K562 (cell line): ENCODE measurements around the gene SLC22A8. TPM values are rescaled to one million over a fixed set of nuclear protein-coding genes. Genes with fewer than 3 reads are reported as not detected.

Experiments used
- BMI1 ChIP-seq: fragments of 150-350 bp; IDR thresholded peaks from 2 replicates; pipeline ENCODE4 v1.6.1; 2014; ENCODE audit warnings: low read length
- ID3 ChIP-seq, 2 experiments: fragments of 250-450 bp in 1 of 2; fragments of 450-650 bp in 1 of 2; sonication (Bioruptor Pico) in 1 of 2; IDR thresholded peaks; 2 replicates each; pipeline versions ENCODE4 v1.6.1 to v1.8.0; 2016 to 2021; ENCODE audit warnings: mild to moderate bottlenecking in 2 of 2, moderate library complexity in 2 of 2, missing compliant biosample characterization in 1 of 2, missing genetic modification characterization in 1 of 2
- MYC ChIP-seq, 2 experiments: fragments of 250-450 bp in 1 of 2; sonication (Bioruptor Pico) in 1 of 2; IDR thresholded peaks; 2 replicates each; pipeline versions ENCODE4 v1.5.1 to v1.6.1; 2012 to 2021; ENCODE audit warnings: low read depth in 2 of 2, borderline replicate concordance in 1 of 2, improper control_type of control experiment in 1 of 2, low read length in 1 of 2, mild to moderate bottlenecking in 1 of 2, moderate library complexity in 1 of 2
- NCOA4 ChIP-seq: fragments of 450-650 bp; IDR thresholded peaks from 2 replicates; pipeline ENCODE4 v1.6.1; 2018; ENCODE audit warnings: mild to moderate bottlenecking; ENCODE audit not compliant: partially characterized antibody
- NFYB ChIP-seq: IDR thresholded peaks from 2 replicates; pipeline ENCODE4 v1.6.1; 2011; ENCODE audit warnings: mild to moderate bottlenecking, moderate library complexity; ENCODE audit not compliant: insufficient read length; ENCODE audit errors: extremely low read depth
- NR0B1 ChIP-seq: fragments of 450-650 bp; IDR thresholded peaks from one replicate; pipeline ENCODE4 v1.6.1; 2018; ENCODE audit warnings: mild to moderate bottlenecking, moderate library complexity; ENCODE audit not compliant: partially characterized antibody
- RREB1 ChIP-seq: fragments of 250-450 bp; sonication (Bioruptor Pico); IDR thresholded peaks from 2 replicates; pipeline ENCODE4 v1.4.0; 2020
- SMAD1 ChIP-seq: fragments of 150-350 bp; IDR thresholded peaks from 2 replicates; pipeline ENCODE4 v1.6.1; 2014; ENCODE audit warnings: low read length, low read depth; ENCODE audit not compliant: partially characterized antibody
- SPI1 ChIP-seq: IDR thresholded peaks from 2 replicates; pipeline ENCODE4 v1.6.1; 2011; ENCODE audit warnings: low read depth, low read length, control low read depth, borderline replicate concordance
- ZNF253 ChIP-seq: fragments of 250-450 bp; sonication (Bioruptor Pico); conservative IDR thresholded peaks from 2 replicates; pipeline ENCODE4 v1.6.1; 2021; ENCODE audit warnings: mild to moderate bottlenecking
- ZNF280B ChIP-seq: fragments of 250-450 bp; sonication (Bioruptor Pico); IDR thresholded peaks from 2 replicates; pipeline ENCODE4 v1.5.1; 2021; ENCODE audit warnings: mild to moderate bottlenecking
- polyA plus RNA-seq, 8 experiments: library from polyadenylated mRNA; depleted of rRNA in 4 of 8; stranded (reverse) in 5 of 8; unstranded in 3 of 8; fragments of >200 nt; fragmentation: Nextera tagmentation in 2 of 8; fragmentation: Illumina TruSeq in 1 of 8; extraction: Ambion mirVana in 2 of 8; extraction: Trizol in 1 of 8; gene quantifications; 2 replicates each; pipeline versions ENCODE4 v1.2.1 to v1.2.3, GENCODE V29; 2011 to 2014; ENCODE audit warnings: inconsistent platforms in 1 of 8, missing spikeins in 1 of 8
- total RNA-seq, 7 experiments: library from RNA; depleted of rRNA in 6 of 7; stranded (reverse); fragments of >200 nt in 6 of 7; fragmentation: Illumina TruSeq in 2 of 7; extraction: Trizol in 2 of 7; gene quantifications; 2 replicates each; pipeline versions ENCODE4 v1.2.1 to v1.2.3, GENCODE V29; 2011 to 2021; ENCODE audit warnings: low replicate concordance in 1 of 7

Gene SLC22A8
- total and polyA plus RNA-seq, 9 of the 15 experiments (the other 6 are each of a cell fraction or from before 2014, with no cell fraction given), result not detected

- TF ChIP-seq NR0B1 (no peak), NCOA4 (no peak), MYC (IDR thresholded peaks at IDR 0.05; ENCODE audit: low read depth, low read length) (peak; percentile 63), MYC (CRISPR knock-in tag; IDR thresholded peaks at IDR 0.05; ENCODE audit: borderline replicate concordance, low read depth) (no peak), SPI1 (no peak), SMAD1 (no peak), BMI1 (no peak), NFYB (no peak), ZNF253 (CRISPR knock-in tag) (no peak), ID3 (CRISPR knock-in tag; IDR thresholded peaks at IDR 0.05) (no peak), ID3 (tag; IDR thresholded peaks at IDR 0.05) (peak; percentile 22; the same call in 1 of the 2 replicates), ZNF280B (no peak), RREB1 (CRISPR knock-in tag) (no peak)
Observed at GRCh38 chr11:62961017-62961570, 54.5 kb downstream of the SLC22A8 start (continued).
